ENCODE measurements around the gene RFX2.

DNA sequence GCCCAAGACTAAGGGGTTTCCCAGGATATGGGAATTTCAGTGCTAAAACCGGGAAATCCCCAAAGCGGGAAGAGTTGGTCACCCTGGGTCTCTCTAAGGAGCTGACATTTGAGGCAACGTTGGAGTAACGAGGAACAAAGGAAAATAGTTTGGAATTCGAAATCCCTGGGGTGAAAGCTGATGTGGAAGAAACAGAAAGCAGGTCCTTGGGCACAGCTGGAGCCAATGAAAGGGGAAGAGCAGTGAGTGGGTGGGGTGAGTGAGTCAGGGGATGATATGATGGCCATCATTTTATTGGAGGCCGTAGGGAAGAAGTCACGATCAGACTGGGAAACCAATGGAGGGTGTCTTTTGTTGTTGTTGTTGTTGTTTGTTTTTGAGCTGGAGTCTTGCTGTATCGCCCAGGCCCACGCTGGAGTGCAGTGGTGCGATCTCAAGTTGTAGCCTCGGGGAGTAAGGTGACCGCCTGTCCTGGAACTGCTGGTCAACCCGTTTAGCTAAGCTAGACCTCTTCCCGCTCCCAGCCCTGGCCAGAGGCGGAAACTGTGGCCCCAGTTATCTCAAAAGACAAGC lies 3.4 kb upstream of the RFX2 start:
- TF ChIP-seq, protein P1, sequence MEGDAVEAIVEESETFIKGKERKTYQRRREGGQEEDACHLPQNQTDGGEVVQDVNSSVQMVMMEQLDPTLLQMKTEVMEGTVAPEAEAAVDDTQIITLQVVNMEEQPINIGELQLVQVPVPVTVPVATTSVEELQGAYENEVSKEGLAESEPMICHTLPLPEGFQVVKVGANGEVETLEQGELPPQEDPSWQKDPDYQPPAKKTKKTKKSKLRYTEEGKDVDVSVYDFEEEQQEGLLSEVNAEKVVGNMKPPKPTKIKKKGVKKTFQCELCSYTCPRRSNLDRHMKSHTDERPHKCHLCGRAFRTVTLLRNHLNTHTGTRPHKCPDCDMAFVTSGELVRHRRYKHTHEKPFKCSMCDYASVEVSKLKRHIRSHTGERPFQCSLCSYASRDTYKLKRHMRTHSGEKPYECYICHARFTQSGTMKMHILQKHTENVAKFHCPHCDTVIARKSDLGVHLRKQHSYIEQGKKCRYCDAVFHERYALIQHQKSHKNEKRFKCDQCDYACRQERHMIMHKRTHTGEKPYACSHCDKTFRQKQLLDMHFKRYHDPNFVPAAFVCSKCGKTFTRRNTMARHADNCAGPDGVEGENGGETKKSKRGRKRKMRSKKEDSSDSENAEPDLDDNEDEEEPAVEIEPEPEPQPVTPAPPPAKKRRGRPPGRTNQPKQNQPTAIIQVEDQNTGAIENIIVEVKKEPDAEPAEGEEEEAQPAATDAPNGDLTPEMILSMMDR (IDR thresholded peaks at IDR 0.05): no peak
- TF ChIP-seq EP300 (IDR thresholded peaks at IDR 0.05) (no peak), POLR2AphosphoS5 (IDR thresholded peaks at IDR 0.05) (no peak)
